Right lobe of liver (tissue), 6 donors: ENCODE results near the gene GNAI3. TPM values are rescaled to one million over a fixed set of nuclear protein-coding genes. Genes with fewer than 3 reads are reported as not detected.
A peak's percentile ranks its signal among the peaks of the same experiment; 100 is the strongest.

Experiments
- ATAC-seq, 4 donors: fragments of 200-7000 bp; cut with Tn5 transposase; one replicate each; pipeline ENCODE4 v1.9.1; 2020; ENCODE audit warnings: mild to moderate bottlenecking in 4 of 4, moderate library complexity in 4 of 4
- DNase-seq, 3 donors: peaks; one replicate each; pipeline ENCODE4 v3.0.0-alpha.2; 2020
- H3K27ac ChIP-seq, 3 donors: fragments of 200-600 bp; one replicate each; pipeline ENCODE4 v1.8.0; 2022
- H3K27me3 ChIP-seq, 2 donors: fragments of 200-600 bp; one replicate each; pipeline ENCODE4 v1.8.0; 2022
- H3K36me3 ChIP-seq, 4 donors: fragments of 200-600 bp; sonication (generic) in 1 of 4; one replicate each; pipeline versions ENCODE4 v1.5.1 to v1.8.0; 2017 to 2022; ENCODE audit warnings: control low read depth in 1 of 4
- H3K4me1 ChIP-seq, 4 donors: fragments of 200-600 bp; sonication (generic) in 1 of 4; one replicate each; pipeline versions ENCODE4 v1.5.1 to v1.8.0; 2017 to 2022; ENCODE audit warnings: control low read depth in 1 of 4
- H3K4me3 ChIP-seq, 3 donors: fragments of 200-600 bp; one replicate each; pipeline ENCODE4 v1.8.0; 2022
- H3K9me3 ChIP-seq, 4 donors: fragments of 200-600 bp; sonication (generic) in 1 of 4; one replicate each; pipeline versions ENCODE4 v1.5.1 to v1.8.0; 2017 to 2022; ENCODE audit warnings: control low read depth in 1 of 4
- POLR2A ChIP-seq: fragments of 450-650 bp; IDR thresholded peaks from one replicate; pipeline ENCODE4 v1.6.1; 2017; ENCODE audit warnings: antibody characterized with exemption, mild to moderate bottlenecking
- WGBS: methylation state at CpG from one replicate; pipeline ENCODE4 v1.1.6; 2018; ENCODE audit warnings: low coverage, low lambda C conversion rate; ENCODE audit not compliant: insufficient coverage; ENCODE audit errors: missing lambda C conversion rate; 5-methylcytosine and 5-hydroxymethylcytosine counted together
- intact Hi-C, 2 donors: fragments of 100-400 bp; cut with DNase I; formaldehyde crosslinking; loops; one replicate each; pipeline versions ENCODE4 v1.11.2 to v1.14.1; 2022
- total RNA-seq, 6 experiments: library from RNA; depleted of rRNA in 2 of 6; stranded (reverse); fragments of >200 nt in 2 of 6; fragmentation: NEBNext Ultra II Directional in 3 of 6; extraction: Animal tissue kit (Norgen Biotek cat#: 25700) in 3 of 6; gene quantifications; one replicate each; pipeline versions ENCODE4 v1.1.0 to v1.2.4, GENCODE V29; 2016 to 2023
- TF ChIP-seq, protein P1 (sequence below), 4 donors: fragments of 200-600 bp in 3 of 4; fragments of 450-650 bp in 1 of 4; IDR thresholded peaks; one replicate each; pipeline versions ENCODE4 v1.5.1 to v1.8.0; 2016 to 2022; ENCODE audit warnings: antibody characterized with exemption in 4 of 4, mild to moderate bottlenecking in 2 of 4
- donor health status: DM: no; HTN: yes; CAD: no.
- donor health status: DM: no; HTN: no; CAD: no.
- donor health status: DM: no; HTN: no; CAD: no.
- donor health status: DM: no; HTN: yes; CAD: no.
- donor health status: DM: no; HTN: yes; CAD: no.

Gene GNAI3
- total RNA-seq, 6 experiments from 2014 or later, result 2.5 to 4.3 (median 3.3) TPM

DNA sequence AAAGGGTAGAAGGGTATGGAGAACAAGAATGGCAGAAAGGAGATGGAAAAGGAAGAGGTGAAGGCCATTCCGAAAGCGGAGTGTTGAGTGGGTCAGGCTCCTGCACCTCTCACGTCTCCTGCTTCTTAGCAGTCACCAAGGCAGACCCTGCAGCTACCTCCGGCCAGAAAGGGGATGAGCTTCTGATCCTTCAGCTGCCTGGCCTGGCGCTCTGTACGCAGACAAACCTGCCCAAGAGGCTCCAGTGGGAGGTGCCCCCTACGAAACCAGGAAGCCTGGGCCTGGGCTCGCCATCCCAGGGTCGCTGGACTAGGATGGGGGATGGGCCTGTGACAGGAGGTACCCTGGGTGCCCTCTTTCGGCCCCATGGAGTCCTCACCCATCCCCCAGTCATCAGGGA lies 5.8 kb upstream of the GNAI3 start:
- Histone ChIP-seq H3K9me3 (no peaks in the 10 kb centered on the region), H3K27me3 (no peaks in the 10 kb centered on the region), H3K4me1 (peaks cover 0 to 18% (median 0%) of the 10 kb centered on the region in 4 donors), H3K4me3 (no peak overlapping the region), H3K36me3 (no peaks in the 10 kb centered on the region), H3K27ac (no peak overlapping the region)
- 100% methylated on average over 3 of the region's 10 CpGs for WGBS
- ATAC-seq, result no peak
- no peak for DNase-seq
- no peak for TF ChIP-seq POLR2A
- TF ChIP-seq, protein P1, sequence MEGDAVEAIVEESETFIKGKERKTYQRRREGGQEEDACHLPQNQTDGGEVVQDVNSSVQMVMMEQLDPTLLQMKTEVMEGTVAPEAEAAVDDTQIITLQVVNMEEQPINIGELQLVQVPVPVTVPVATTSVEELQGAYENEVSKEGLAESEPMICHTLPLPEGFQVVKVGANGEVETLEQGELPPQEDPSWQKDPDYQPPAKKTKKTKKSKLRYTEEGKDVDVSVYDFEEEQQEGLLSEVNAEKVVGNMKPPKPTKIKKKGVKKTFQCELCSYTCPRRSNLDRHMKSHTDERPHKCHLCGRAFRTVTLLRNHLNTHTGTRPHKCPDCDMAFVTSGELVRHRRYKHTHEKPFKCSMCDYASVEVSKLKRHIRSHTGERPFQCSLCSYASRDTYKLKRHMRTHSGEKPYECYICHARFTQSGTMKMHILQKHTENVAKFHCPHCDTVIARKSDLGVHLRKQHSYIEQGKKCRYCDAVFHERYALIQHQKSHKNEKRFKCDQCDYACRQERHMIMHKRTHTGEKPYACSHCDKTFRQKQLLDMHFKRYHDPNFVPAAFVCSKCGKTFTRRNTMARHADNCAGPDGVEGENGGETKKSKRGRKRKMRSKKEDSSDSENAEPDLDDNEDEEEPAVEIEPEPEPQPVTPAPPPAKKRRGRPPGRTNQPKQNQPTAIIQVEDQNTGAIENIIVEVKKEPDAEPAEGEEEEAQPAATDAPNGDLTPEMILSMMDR (IDR thresholded peaks at IDR 0.05), result no peak
- intact Hi-C loops, result loop anchor here (5.0 to 10.0 kb wide), 4 partner anchors 82 to 232 kb away; partner anchors contain the start of gene EPS8L3 (in 1 of the 2)

DNA sequence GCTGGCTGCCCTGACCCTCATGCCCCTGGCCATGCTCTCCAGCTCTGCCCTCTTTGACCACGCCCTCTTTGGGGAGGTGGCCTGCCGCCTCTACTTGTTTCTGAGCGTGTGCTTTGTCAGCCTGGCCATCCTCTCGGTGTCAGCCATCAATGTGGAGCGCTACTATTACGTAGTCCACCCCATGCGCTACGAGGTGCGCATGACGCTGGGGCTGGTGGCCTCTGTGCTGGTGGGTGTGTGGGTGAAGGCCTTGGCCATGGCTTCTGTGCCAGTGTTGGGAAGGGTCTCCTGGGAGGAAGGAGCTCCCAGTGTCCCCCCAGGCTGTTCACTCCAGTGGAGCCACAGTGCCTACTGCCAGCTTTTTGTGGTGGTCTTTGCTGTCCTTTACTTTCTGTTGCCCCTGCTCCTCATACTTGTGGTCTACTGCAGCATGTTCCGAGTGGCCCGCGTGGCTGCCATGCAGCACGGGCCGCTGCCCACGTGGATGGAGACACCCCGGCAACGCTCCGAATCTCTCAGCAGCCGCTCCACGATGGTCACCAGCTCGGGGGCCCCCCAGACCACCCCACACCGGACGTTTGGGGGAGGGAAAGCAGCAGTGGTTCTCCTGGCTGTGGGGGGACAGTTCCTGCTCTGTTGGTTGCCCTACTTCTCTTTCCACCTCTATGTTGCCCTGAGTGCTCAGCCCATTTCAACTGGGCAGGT lies 5.0 kb upstream of the GNAI3 start:
- Histone ChIP-seq H3K9me3 (no peaks in the 10 kb centered on the region), H3K27ac (no peak overlapping the region), H3K4me3 (no peak overlapping the region), H3K27me3 (no peaks in the 10 kb centered on the region), H3K36me3 (no peaks in the 10 kb centered on the region), H3K4me1 (peaks cover 0 to 18% (median 0%) of the 10 kb centered on the region in 4 donors)
- DNase-seq (no peak), ATAC-seq (no peak)
- WGBS, result 83% methylated on average over 4 of the region's 24 CpGs
- no peak for TF ChIP-seq POLR2A
- TF ChIP-seq, protein P1 (IDR thresholded peaks at IDR 0.05), result no peak
- intact Hi-C loops, result loop anchor here (5.0 to 10.0 kb wide), 4 partner anchors 81 to 231 kb away; partner anchors contain the start of gene EPS8L3 (in 1 of the 2)

- TF ChIP-seq, protein P1 (IDR thresholded peaks at IDR 0.05), result no peak
- TF ChIP-seq POLR2A, result no peak
- H3K27me3 ChIP-seq, result no peaks in the 10 kb centered on the region
- WGBS, result 57% methylated on average over 9 of the region's 14 CpGs
- H3K4me1 ChIP-seq, result peaks cover 0 to 19% (median 0%) of the 10 kb centered on the region in 4 donors
- no peak overlapping the region for H3K4me3 ChIP-seq
- no peaks in the 10 kb centered on the region for H3K9me3 ChIP-seq
- ATAC-seq (no peak), DNase-seq (no peak)
- intact Hi-C loops, result loop anchor here (5.0 to 10.0 kb wide), 4 partner anchors 81 to 231 kb away; partner anchors contain the start of gene EPS8L3 (in 1 of the 2)
- H3K27ac ChIP-seq, result no peak overlapping the region
- H3K36me3 ChIP-seq, result no peaks in the 10 kb centered on the region
Measured at GRCh38 chr1:109543988-109544735, 4.3 kb upstream of the GNAI3 start.

DNA sequence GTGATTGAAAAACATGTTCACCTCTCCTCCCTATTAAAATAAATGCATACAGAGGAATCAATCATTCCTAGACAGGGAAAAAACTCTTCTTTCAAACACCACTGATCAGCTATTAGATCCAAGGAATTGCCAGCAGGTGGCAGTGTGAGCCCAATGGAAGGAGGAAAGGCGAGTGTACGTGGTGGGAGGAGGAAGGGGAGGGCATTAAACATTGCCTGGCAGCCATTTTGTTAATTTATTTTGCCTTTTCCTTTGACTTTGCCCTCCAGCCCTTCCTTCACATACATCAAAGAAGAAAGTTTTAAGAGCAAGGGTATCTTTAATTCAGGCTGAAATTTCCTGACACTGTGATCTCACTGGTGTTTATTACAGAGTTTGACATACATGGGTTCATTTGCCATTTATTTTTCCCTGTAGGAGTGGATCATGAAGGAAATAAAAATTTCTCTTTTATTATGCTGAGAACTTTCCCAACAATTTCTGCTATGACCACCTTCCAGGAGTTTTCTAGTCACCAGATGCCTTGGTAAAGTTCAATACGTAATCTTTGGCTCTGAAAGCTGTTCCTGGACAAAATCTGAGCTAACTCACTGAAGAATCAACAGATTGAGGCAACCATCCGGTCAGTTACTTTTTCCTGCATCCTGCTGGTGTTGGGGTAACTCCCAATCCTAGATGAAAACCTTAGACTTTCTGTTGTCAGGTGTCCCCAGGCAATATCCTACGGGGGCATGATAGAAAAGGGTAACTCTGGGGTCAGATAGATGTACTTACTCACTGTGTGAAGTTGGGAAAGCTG lies 1.9 kb upstream of the GNAI3 start:
- Histone ChIP-seq H3K4me1 (peaks cover 0 to 28% (median 3%) of the 10 kb centered on the region in 4 donors), H3K4me3 (peak overlapping the region; percentile 85 to 89 (median 88)), H3K27me3 (no peaks in the 10 kb centered on the region), H3K27ac (peak overlapping the region; percentile 92 to 97 (median 95)), H3K36me3 (no peaks in the 10 kb centered on the region), H3K9me3 (no peaks in the 10 kb centered on the region)
- intact Hi-C loops, result loop anchor here (10.0 kb wide), 3 partner anchors 78 to 228 kb away; partner anchors contain the start of gene EPS8L3 (in 1 of the 2)
- WGBS, result 14% methylated on average over 5 of the region's 5 CpGs
- peak; percentile 75 to 81 (median 80) for ATAC-seq
- TF ChIP-seq, protein P1 (IDR thresholded peaks at IDR 0.05), result peak; percentile 87 to 94 (median 90)
- peak; percentile 23 for TF ChIP-seq POLR2A
- DNase-seq, result peak; percentile 82 to 90 (median 86)
